Osteocyte (in vitro differentiated cells): ENCODE data around the gene CNPY4. TPM values are rescaled to one million over a fixed set of nuclear protein-coding genes. Genes with fewer than 3 reads are reported as not detected.
"Not testable (repeated sequence)": the region's sequence is repeated elsewhere in the genome, so short reads cannot be mapped to it uniquely, and the experiment has no call there.

ENCODE experiments used
- DNase-seq: peaks from one replicate; pipeline ENCODE4 v3.0.0; 2021; ENCODE audit warnings: mixed read lengths; ENCODE audit not compliant: unreplicated experiment; ENCODE audit errors: extremely low spot score
- H3K27ac Mint-ChIP-seq: one replicate; pipeline ENCODE4 v1.8.0; 2021; ENCODE audit warnings: mild to moderate bottlenecking, mixed read lengths; ENCODE audit not compliant: unreplicated experiment
- H3K27me3 Mint-ChIP-seq: one replicate; pipeline ENCODE4 v1.8.0; 2021; ENCODE audit warnings: mixed read lengths; ENCODE audit not compliant: unreplicated experiment
- H3K36me3 Mint-ChIP-seq: one replicate; pipeline ENCODE4 v1.8.0; 2021; ENCODE audit warnings: mixed read lengths; ENCODE audit not compliant: unreplicated experiment
- H3K4me1 Mint-ChIP-seq: one replicate; pipeline ENCODE4 v1.8.0; 2021; ENCODE audit warnings: mixed read lengths; ENCODE audit not compliant: unreplicated experiment
- H3K4me3 Mint-ChIP-seq: one replicate; pipeline ENCODE4 v1.8.0; 2021; ENCODE audit warnings: mild to moderate bottlenecking, moderate library complexity, mixed read lengths; ENCODE audit not compliant: unreplicated experiment
- H3K9me3 Mint-ChIP-seq: one replicate; pipeline ENCODE4 v1.8.0; 2021; ENCODE audit warnings: mixed read lengths; ENCODE audit not compliant: unreplicated experiment
- total RNA-seq: library from RNA; stranded (reverse); gene quantifications from 2 replicates; pipeline ENCODE4 v1.2.1, GENCODE V29; 2021
- TF ChIP-seq, protein P1 (sequence below): fragments of 200-600 bp; sonication (generic); IDR thresholded peaks from 2 replicates; pipeline ENCODE4 v1.5.0; 2021; ENCODE audit warnings: antibody characterized with exemption, mild to moderate bottlenecking, moderate library complexity

CNPY4 gene
- total RNA-seq, 1 donor from 2014 or later: 33.6 TPM

DNA sequence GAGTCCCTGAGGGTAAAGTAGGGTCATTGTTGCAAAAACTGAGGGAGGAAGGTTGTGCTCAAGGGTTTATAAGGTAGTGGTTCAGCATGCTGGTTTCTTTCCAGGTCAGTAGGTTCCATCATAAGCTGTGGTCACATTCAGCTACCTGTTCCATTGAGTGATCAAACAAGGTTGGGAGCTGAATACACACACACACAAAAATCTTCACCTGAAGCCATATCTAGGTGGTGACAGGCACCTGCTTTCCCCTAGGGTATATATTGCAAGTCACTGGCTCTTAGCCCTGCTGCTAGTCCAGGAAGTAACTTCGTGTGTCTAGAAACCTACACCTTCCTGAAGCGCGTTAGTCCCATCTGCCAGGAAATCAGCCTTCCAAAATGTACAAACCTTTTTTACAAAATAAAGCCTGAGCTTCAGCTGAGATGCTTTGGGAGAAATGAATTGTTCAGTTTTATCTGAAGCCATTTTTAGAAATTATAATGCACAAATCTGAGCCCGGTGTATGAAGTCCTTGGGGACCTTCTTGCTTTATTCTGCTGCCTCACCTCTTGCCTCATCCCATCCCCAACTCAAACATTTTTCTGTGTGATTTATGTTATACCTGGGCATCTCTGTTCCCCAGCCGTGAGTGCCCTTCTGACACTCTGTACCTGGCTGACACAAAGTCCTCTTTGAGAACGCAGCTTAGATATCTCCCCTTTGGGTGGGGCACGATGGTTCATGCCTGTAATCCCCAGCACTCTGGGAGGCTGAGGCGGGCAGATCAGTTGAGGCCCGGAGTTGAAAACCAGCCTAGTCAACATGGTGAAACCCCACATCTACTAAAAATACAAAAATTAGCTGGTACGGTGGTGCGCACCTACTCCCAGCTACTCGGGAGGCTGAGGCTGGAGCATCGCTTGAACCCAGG is 18.7 kb downstream of the CNPY4 start:
- Mint-ChIP-seq H3K9me3 (no peaks in the 10 kb centered on the region), H3K4me3 (no peak overlapping the region), H3K36me3 (no peaks in the 10 kb centered on the region), H3K27ac (no peak overlapping the region), H3K4me1 (no peaks in the 10 kb centered on the region), H3K27me3 (peaks cover 20% of the 10 kb centered on the region)
- DNase-seq: no peak
- TF ChIP-seq, protein P1, sequence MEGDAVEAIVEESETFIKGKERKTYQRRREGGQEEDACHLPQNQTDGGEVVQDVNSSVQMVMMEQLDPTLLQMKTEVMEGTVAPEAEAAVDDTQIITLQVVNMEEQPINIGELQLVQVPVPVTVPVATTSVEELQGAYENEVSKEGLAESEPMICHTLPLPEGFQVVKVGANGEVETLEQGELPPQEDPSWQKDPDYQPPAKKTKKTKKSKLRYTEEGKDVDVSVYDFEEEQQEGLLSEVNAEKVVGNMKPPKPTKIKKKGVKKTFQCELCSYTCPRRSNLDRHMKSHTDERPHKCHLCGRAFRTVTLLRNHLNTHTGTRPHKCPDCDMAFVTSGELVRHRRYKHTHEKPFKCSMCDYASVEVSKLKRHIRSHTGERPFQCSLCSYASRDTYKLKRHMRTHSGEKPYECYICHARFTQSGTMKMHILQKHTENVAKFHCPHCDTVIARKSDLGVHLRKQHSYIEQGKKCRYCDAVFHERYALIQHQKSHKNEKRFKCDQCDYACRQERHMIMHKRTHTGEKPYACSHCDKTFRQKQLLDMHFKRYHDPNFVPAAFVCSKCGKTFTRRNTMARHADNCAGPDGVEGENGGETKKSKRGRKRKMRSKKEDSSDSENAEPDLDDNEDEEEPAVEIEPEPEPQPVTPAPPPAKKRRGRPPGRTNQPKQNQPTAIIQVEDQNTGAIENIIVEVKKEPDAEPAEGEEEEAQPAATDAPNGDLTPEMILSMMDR: no peak

DNA sequence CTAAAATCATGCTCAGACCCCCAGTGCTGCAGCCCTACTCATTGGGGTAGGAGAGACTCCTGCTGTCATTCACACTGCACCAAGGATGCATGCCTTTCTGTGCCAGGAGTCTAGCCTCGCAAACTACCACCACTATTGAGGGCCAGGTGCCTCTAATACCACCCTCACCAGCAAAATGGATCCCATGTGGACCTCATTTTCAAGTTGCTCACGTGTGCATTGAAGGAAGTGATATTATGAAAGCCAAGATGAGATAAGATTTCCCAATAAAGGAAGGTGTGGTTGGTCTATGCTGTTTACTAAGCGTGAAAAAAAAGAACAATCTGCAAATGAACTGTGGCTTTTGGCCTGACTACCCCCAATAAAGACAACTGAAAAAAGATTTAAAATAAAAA is 22.1 kb downstream of the CNPY4 start:
- Mint-ChIP-seq H3K36me3 (no peaks in the 10 kb centered on the region), H3K4me3 (no peak overlapping the region), H3K27ac (no peak overlapping the region), H3K27me3 (peaks cover 14% of the 10 kb centered on the region), H3K4me1 (no peaks in the 10 kb centered on the region), H3K9me3 (no peaks in the 10 kb centered on the region)
- DNase-seq: no peak
- TF ChIP-seq, protein P1: no peak

DNA sequence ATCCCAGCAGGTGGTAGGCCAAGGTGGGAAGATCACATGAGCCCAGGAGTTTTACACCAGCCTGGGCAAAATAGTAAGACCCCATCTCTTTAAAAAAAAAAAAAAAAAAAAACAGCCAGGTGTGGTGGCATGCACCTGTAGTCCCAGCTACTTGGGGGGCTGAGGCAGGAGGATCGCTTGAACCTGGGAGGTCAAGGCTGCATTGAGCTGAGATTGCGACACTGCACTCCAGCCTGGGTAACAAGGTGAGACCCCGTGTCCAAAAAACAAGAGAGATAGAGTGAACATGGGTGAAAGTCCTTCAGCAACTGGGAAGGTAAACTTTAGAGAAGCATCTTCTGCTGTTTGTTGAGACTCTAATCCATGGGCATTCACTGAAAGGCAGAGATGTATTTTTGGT is 23.0 kb downstream of the CNPY4 start:
- peaks cover 14% of the 10 kb centered on the region for H3K27me3 Mint-ChIP-seq
- no peaks in the 10 kb centered on the region for H3K9me3 Mint-ChIP-seq
- H3K4me1 Mint-ChIP-seq: no peaks in the 10 kb centered on the region
- no peak for DNase-seq
- no peaks in the 10 kb centered on the region for H3K36me3 Mint-ChIP-seq
- TF ChIP-seq, protein P1: no peak
- no peak overlapping the region for H3K4me3 Mint-ChIP-seq
- no peak overlapping the region for H3K27ac Mint-ChIP-seq

DNA sequence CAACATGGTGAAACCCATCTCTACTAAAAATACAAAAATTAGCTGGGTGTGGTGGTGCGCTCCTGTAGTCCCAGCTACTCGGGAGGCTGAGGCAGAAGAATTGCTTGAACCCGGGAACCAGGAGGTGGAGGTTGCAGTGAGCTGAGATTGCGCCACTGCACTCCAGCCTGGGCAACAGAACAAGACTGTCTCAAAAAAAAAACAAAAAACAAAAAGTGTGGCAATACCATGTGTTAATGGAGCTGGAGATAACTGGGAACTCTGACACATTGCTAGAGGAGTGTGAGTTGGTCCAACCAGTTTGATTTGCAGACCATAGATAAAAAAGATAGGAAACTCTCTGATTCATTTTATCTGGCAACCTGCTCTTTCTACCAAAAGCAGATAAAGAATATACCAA is 26.9 kb downstream of the CNPY4 start:
- not testable (repeated sequence) for H3K27ac Mint-ChIP-seq, H3K4me3 Mint-ChIP-seq, H3K27me3 Mint-ChIP-seq, DNase-seq, H3K36me3 Mint-ChIP-seq, H3K9me3 Mint-ChIP-seq
- peaks cover 18% of the 10 kb centered on the region for H3K4me1 Mint-ChIP-seq

DNA sequence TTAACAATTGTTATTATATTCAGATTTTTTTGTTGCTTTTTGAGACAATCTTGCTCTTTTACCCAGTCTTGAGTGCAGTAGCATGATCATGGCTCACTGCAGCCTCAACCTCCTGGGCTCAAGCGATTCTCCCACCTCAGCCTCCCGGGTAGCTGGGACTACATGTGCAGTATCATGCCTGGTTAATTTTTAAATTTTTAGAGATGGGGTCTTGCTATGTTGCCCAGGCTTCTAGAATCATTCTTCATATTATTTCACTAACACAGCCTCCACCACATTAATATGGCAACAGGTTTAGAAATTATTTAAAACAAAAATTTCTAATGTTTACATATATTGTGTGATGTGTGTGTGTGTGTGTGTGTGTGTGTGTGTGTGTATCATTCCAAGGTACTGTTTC is 27.8 kb downstream of the CNPY4 start:
- Mint-ChIP-seq H3K9me3 (no peaks in the 10 kb centered on the region), H3K36me3 (peaks cover 6% of the 10 kb centered on the region), H3K27me3 (no peaks in the 10 kb centered on the region), H3K27ac (no peak overlapping the region), H3K4me3 (no peak overlapping the region), H3K4me1 (peaks cover 18% of the 10 kb centered on the region)
- DNase-seq: no peak
- TF ChIP-seq, protein P1: no peak
